Thyroid gland (tissue), 4 donors: Measurements from ENCODE around the gene CTSS. TPM values are rescaled to one million over a fixed set of nuclear protein-coding genes. Genes with fewer than 3 reads are reported as not detected.

ENCODE experiments used
- DNase-seq, 2 donors: peaks; one replicate each; pipeline ENCODE4 v3.0.0-alpha.2; 2019
- H3K27ac ChIP-seq, 3 donors: fragments of 200-600 bp; sonication (generic); 1 replicate in 2 of 3; 2 replicates in 1 of 3; pipeline ENCODE4 v1.5.1; 2016 to 2019; ENCODE audit warnings: mild to moderate bottlenecking in 1 of 3, moderate library complexity in 1 of 3
- H3K27me3 ChIP-seq: fragments of 200-600 bp; sonication (generic); one replicate; pipeline ENCODE4 v1.5.1; 2019
- H3K36me3 ChIP-seq, 2 donors: fragments of 200-600 bp; sonication (generic); one replicate each; pipeline ENCODE4 v1.5.1; 2016 to 2019
- H3K4me1 ChIP-seq, 2 donors: fragments of 200-600 bp; sonication (generic); one replicate each; pipeline ENCODE4 v1.5.1; 2017 to 2019
- H3K4me3 ChIP-seq, 3 donors: fragments of 200-600 bp; sonication (generic); replicated peaks in 1 of 3; 1 replicate in 2 of 3; 2 replicates in 1 of 3; pipeline ENCODE4 v1.5.1; 2016; ENCODE audit warnings: mild to moderate bottlenecking in 1 of 3
- H3K9me3 ChIP-seq: fragments of 200-600 bp; sonication (generic); one replicate; pipeline ENCODE4 v1.5.1; 2017
- POLR2A ChIP-seq, 2 donors: fragments of 450-650 bp; IDR thresholded peaks; one replicate each; pipeline ENCODE4 v1.6.1; 2017; ENCODE audit warnings: antibody characterized with exemption in 2 of 2, mild to moderate bottlenecking in 2 of 2, moderate library complexity in 1 of 2
- WGBS, 2 donors: methylation state at CpG; one replicate each; pipeline ENCODE4 v1.1.5; 2017; 5-methylcytosine and 5-hydroxymethylcytosine counted together
- intact Hi-C: fragments of 100-400 bp; cut with DNase I; formaldehyde crosslinking; loops from one replicate; pipeline ENCODE4 v1.15.1; 2023
- total RNA-seq, 4 donors: library from RNA; depleted of rRNA; stranded (reverse); fragments of >200 nt; gene quantifications; one replicate each; pipeline ENCODE4 v1.2.3, GENCODE V29; 2016
- TF ChIP-seq, protein P1 (sequence below), 6 experiments: fragments of 200-600 bp in 3 of 6; fragments of 450-650 bp in 3 of 6; sonication (generic) in 3 of 6; IDR thresholded peaks; one replicate each; pipeline ENCODE4 v1.5.1; 2016 to 2019; ENCODE audit warnings: antibody characterized with exemption in 6 of 6, mild to moderate bottlenecking in 2 of 6, inconsistent platforms in 1 of 6, moderate library complexity in 1 of 6

Gene CTSS
- total RNA-seq, 4 donors from 2014 or later = 26.2 to 49.3 (median 33.1) TPM

DNA sequence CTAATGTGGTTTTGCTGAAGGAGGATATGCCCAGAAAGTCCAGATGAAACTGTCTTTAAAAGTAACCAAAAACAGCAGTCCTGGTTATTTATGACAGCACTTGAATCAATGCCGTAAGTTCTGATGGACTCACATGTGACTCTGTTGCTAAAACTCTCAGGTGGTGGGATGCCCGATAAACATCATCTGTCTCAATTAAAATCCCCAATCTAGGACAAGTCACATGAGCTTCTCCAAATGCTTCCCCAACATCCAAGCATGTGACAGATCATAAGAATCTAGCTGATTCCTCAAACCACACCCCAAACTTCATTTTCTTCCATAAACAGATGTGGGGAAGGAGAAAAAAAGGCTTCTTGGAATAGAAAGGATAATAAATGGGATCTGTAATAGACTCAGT, 43.3 kb upstream of the CTSS start:
- H3K36me3 ChIP-seq = peaks cover 25 to 32% of the 10 kb centered on the region in 2 donors
- no peaks in the 10 kb centered on the region for H3K27me3 ChIP-seq
- whole genome bisulfite sequencing, 2 donors = 75 to 90% methylated on average over 2 of the region's 2 CpGs
- H3K9me3 ChIP-seq = no peaks in the 10 kb centered on the region
- TF ChIP-seq, protein P1, sequence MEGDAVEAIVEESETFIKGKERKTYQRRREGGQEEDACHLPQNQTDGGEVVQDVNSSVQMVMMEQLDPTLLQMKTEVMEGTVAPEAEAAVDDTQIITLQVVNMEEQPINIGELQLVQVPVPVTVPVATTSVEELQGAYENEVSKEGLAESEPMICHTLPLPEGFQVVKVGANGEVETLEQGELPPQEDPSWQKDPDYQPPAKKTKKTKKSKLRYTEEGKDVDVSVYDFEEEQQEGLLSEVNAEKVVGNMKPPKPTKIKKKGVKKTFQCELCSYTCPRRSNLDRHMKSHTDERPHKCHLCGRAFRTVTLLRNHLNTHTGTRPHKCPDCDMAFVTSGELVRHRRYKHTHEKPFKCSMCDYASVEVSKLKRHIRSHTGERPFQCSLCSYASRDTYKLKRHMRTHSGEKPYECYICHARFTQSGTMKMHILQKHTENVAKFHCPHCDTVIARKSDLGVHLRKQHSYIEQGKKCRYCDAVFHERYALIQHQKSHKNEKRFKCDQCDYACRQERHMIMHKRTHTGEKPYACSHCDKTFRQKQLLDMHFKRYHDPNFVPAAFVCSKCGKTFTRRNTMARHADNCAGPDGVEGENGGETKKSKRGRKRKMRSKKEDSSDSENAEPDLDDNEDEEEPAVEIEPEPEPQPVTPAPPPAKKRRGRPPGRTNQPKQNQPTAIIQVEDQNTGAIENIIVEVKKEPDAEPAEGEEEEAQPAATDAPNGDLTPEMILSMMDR (IDR thresholded peaks at IDR 0.05) = no peak
- TF ChIP-seq POLR2A (IDR thresholded peaks at IDR 0.05) = no peak
- H3K27ac ChIP-seq = peak overlapping the region in 1 of 3 donors; percentile 14
- no peak overlapping the region for H3K4me3 ChIP-seq
- intact Hi-C loops = no loop called here
- H3K4me1 ChIP-seq = no peaks in the 10 kb centered on the region
- no peak for DNase-seq

DNA sequence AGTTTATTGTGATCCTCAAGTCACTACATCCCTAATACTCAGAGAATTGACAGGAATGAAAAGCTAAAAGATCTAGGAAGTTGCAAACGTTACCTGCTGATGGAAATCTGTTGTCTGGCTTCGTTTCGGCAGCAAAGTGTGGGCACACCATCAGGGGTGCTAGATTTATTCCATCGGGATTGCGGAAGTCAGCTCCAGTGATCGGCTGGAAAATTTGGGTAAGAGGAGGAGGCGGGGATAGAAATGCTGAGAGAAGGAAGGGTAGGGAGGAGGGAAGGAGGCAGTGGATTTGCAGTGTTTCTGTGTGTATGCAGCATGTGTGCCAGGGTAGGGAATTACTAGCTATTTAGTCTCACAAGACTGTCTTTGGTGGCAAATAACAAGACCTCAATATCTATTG, 42.5 kb upstream of the CTSS start, which contains the start of gene CTSK:
TSS of gene CTSK (minus strand) at position 140 of the 400 bp plus-strand sequence. CDS start 1,455 bp downstream, outside the sequence.
- Histone ChIP-seq H3K36me3 (peaks cover 18 to 24% of the 10 kb centered on the region in 2 donors), H3K4me1 (no peaks in the 10 kb centered on the region), H3K9me3 (no peaks in the 10 kb centered on the region), H3K4me3 (no peak within 1 kb of the TSS), H3K27me3 (no peaks in the 10 kb centered on the region), H3K27ac (peak within 1 kb of the TSS in 1 of 3 donors; percentile 14)
- no peak for DNase-seq
- 48 to 57% methylated on average over 7 of the region's 7 CpGs for WGBS, 2 donors
- TF ChIP-seq POLR2A (IDR thresholded peaks at IDR 0.05) = no peak
- TF ChIP-seq, protein P1 (IDR thresholded peaks at IDR 0.05) = no peak
- intact Hi-C loops = no loop called here

DNA sequence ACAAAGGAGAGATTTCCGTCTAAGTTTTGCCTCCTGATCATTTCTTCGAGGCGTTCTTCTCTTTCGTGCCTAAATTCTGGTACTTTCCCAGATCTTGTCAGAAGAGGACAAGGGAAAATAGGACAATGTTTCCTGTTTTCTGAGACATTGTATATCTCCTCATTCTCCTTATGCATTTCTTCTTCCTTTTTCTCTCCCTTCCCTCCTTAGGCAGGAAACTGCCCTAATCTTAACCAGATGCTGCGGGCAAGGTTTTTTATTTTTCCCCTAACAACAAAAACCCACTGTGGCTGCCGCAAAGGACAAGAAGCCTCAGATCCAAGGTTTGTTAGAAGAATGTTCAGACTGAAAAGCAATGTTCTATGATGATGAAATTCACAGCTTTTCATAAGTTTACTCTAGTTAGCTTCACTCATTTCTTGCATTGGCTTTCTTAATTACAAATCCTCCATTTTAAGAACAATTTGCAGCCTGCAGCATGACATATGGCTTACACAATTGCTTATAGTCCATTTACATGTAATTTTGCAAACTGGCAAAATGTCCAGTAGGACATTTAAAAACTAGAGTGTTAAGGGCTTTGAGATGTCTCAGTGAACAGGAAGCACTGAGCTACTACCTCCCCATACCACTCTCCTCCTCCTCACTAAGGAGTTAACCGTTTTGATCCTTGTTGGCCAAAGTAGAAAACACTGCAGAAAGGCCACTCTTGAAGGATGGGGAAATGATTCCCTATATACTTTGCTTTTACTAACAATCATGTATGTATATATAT, 41.9 kb upstream of the CTSS start:
- H3K4me3 ChIP-seq = no peak overlapping the region
- no peaks in the 10 kb centered on the region for H3K9me3 ChIP-seq
- TF ChIP-seq POLR2A (IDR thresholded peaks at IDR 0.05) = no peak
- TF ChIP-seq, protein P1 (IDR thresholded peaks at IDR 0.05) = no peak
- peaks cover 11 to 17% of the 10 kb centered on the region in 2 donors for H3K36me3 ChIP-seq
- DNase-seq = no peak
- no peaks in the 10 kb centered on the region for H3K4me1 ChIP-seq
- H3K27me3 ChIP-seq = no peaks in the 10 kb centered on the region
- intact Hi-C loops = no loop called here
- 43 to 58% methylated on average over 7 of the region's 7 CpGs for WGBS, 2 donors
- H3K27ac ChIP-seq = no peak overlapping the region

- intact Hi-C loops = no loop called here
- WGBS, 2 donors = 88 to 94% methylated on average over 4 of the region's 4 CpGs
- DNase-seq = no peak
- H3K4me1 ChIP-seq = no peaks in the 10 kb centered on the region
- H3K27ac ChIP-seq = no peak overlapping the region
- H3K9me3 ChIP-seq = no peaks in the 10 kb centered on the region
- TF ChIP-seq POLR2A (IDR thresholded peaks at IDR 0.05) = no peak
- TF ChIP-seq, protein P1 (IDR thresholded peaks at IDR 0.05) = no peak
- peaks cover 0 to 4% of the 10 kb centered on the region in 2 donors for H3K36me3 ChIP-seq
- H3K4me3 ChIP-seq = no peak overlapping the region
- no peaks in the 10 kb centered on the region for H3K27me3 ChIP-seq
These were observed 40.3 kb upstream of the CTSS start for GRCh38 chr1:150805899-150806298.

DNA sequence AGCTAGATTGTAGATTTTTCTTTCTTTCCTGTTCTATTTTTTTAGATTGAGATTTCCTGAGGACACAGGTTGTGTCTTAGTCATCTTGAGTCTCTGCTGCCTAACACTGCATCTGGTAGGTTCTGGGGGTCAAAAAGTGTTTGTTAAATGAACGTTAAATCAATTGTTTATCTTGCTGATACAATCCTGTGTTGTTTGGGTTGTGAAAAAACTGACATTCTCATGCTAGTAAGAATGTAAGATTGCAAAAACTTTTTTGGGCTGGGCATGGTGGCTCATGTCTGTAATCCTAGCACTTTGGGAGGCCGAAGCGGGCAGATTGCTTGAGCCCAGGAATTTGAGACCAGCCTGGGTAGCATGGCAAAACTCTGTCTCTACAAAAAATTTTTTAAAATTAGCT, 39.1 kb upstream of the CTSS start:
- WGBS, 2 donors = 80 to 85% methylated on average over 3 of the region's 3 CpGs
- H3K27me3 ChIP-seq = no peaks in the 10 kb centered on the region
- no peak overlapping the region for H3K27ac ChIP-seq
- no peaks in the 10 kb centered on the region for H3K36me3 ChIP-seq
- DNase-seq = no peak
- no peak for TF ChIP-seq POLR2A (IDR thresholded peaks at IDR 0.05)
- TF ChIP-seq, protein P1 (IDR thresholded peaks at IDR 0.05) = no peak
- intact Hi-C loops = no loop called here
- H3K4me1 ChIP-seq = no peaks in the 10 kb centered on the region
- H3K9me3 ChIP-seq = no peaks in the 10 kb centered on the region
- H3K4me3 ChIP-seq = no peak overlapping the region
